Measurements from ENCODE around the gene F12.
"Not testable (repeated sequence)": the region's sequence is repeated elsewhere in the genome, so short reads cannot be mapped to it uniquely, and the experiment has no call there.

Gene F12

GRCh38 chr5:177432143-177432838 is 22.9 kb upstream of the F12 start:
- no peak for DNase-seq

GRCh38 chr5:177431317-177432142 is 22.2 kb upstream of the F12 start:
- DNase-seq: no peak

GRCh38 chr5:177430972-177431316 is 21.6 kb upstream of the F12 start:
- no peak for DNase-seq

- no peak for DNase-seq
Measured at GRCh38 chr5:177430140-177430951, 21.0 kb upstream of the F12 start.

- no peak for DNase-seq
Measured at GRCh38 chr5:177429248-177430040, 20.1 kb upstream of the F12 start.

GRCh38 chr5:177428574-177429217 is 19.3 kb upstream of the F12 start:
- DNase-seq: no peak

GRCh38 chr5:177427919-177428573 is 18.7 kb upstream of the F12 start:
- no peak for DNase-seq

- DNase-seq: no peak
Measured at GRCh38 chr5:177427211-177427822, 18.0 kb upstream of the F12 start.

- DNase-seq: peak; percentile 73
Measured at GRCh38 chr5:177426566-177427210, 17.3 kb upstream of the F12 start, which contains the start of gene GRK6. TSS of gene GRK6 (plus strand) at chr5:177426676. CDS start at chr5:177426846, 170 bp downstream.

- peak; percentile 99 for DNase-seq
Measured at GRCh38 chr5:177425801-177426565, 16.6 kb upstream of the F12 start.

- DNase-seq: no peak
Measured at GRCh38 chr5:177425196-177425800, 15.9 kb upstream of the F12 start.

- no peak for DNase-seq
Measured at GRCh38 chr5:177423671-177424070, 14.3 kb upstream of the F12 start.

- DNase-seq: no peak
Measured at GRCh38 chr5:177421062-177421798, 11.9 kb upstream of the F12 start.

- not testable (repeated sequence) for DNase-seq
Measured at GRCh38 chr5:177420472-177420871, 11.1 kb upstream of the F12 start.

- no peak for DNase-seq
Measured at GRCh38 chr5:177419046-177419445, 9.7 kb upstream of the F12 start.

GRCh38 chr5:177417081-177417480 is 7.7 kb upstream of the F12 start:
- DNase-seq: not testable (repeated sequence)

- DNase-seq: no peak
Measured at GRCh38 chr5:177414481-177414880, 5.1 kb upstream of the F12 start.

All from right kidney (tissue), 1 donor.